MM.1S (cell line): ENCODE data around the gene CHRM2.

Experiments used
- CTCF ChIP-seq: fragments of 300-600 bp; sonication (generic); IDR thresholded peaks from 2 replicates; pipeline ENCODE4 v1.5.1; 2016; ENCODE audit warnings: antibody characterized with exemption, low read length, mixed read lengths
- EZH2 ChIP-seq: fragments of 300-600 bp; sonication (generic); optimal IDR thresholded peaks from 2 replicates; pipeline ENCODE3; 2017; ENCODE audit warnings: low read depth, mild to moderate bottlenecking, antibody characterized with exemption, low read length, mixed read lengths
- EZH2phosphoT487 ChIP-seq: fragments of 300-600 bp; sonication (generic); IDR thresholded peaks from 2 replicates; pipeline ENCODE4 v1.6.1; 2018; ENCODE audit warnings: antibody characterized with exemption, low read length

- TF ChIP-seq EZH2 (no peak), CTCF (no peak), EZH2phosphoT487 (no peak)
Measured at GRCh38 chr7:136883046-136883445, 14.6 kb downstream of the CHRM2 start.
